H1 (cell line): Measurements from ENCODE around the gene ACOT9. TPM values are rescaled to one million over a fixed set of nuclear protein-coding genes. Genes with fewer than 3 reads are reported as not detected.

Experiments
- CTCF ChIA-PET: fragments of 300-600 bp; sonication (Branson Sonifier 250); formaldehyde crosslinking; loops from one replicate; lab custom pipeline; 2021; ENCODE audit not compliant: partially characterized antibody; lab: Charles Lee
- POLR2A ChIA-PET: fragments of 300-600 bp; sonication (Branson Sonifier 250); formaldehyde crosslinking; loops from one replicate; lab custom pipeline; 2021; ENCODE audit warnings: inconsistent platforms; ENCODE audit not compliant: partially characterized antibody; lab: Charles Lee
- DNase-seq, 2 experiments: peaks; one replicate each; pipeline versions ENCODE4 v3.0.0 to v3.0.0-alpha.2; 2010 to 2022; ENCODE audit warnings: low spot score in 2 of 2, low read depth in 1 of 2, mixed read lengths in 1 of 2
- FAIRE-seq: peaks from 2 replicates; lab custom pipeline; 2011; peaks lifted over from hg19 to GRCh38; lab: Jason Lieb, UNC
- H2AFZ ChIP-seq: 2 replicates; pipeline ENCODE4 v1.8.1; 2012; ENCODE audit warnings: low read length, inconsistent platforms
- H2AK5ac ChIP-seq: 2 replicates; pipeline ENCODE4 v1.6.1; 2013; ENCODE audit warnings: low read depth, low read length
- H2BK120ac ChIP-seq: replicated peaks from 2 replicates; pipeline ENCODE3; 2013; ENCODE audit warnings: low read depth, low read length, inconsistent platforms
- H2BK12ac ChIP-seq: 2 replicates; pipeline ENCODE4 v1.6.1; 2013; ENCODE audit warnings: low read depth, low read length
- H2BK15ac ChIP-seq: 2 replicates; pipeline ENCODE4 v1.6.1; 2013; ENCODE audit warnings: low read length
- H2BK20ac ChIP-seq: 2 replicates; pipeline ENCODE4 v1.6.1; 2013; ENCODE audit warnings: low read length
- H2BK5ac ChIP-seq: 2 replicates; pipeline ENCODE4 v1.6.1; 2013; ENCODE audit warnings: low read depth, low read length
- H3K14ac ChIP-seq: 2 replicates; pipeline ENCODE4 v1.6.1; 2013; ENCODE audit warnings: inconsistent platforms; ENCODE audit not compliant: insufficient read length
- H3K18ac ChIP-seq: 2 replicates; pipeline ENCODE4 v1.6.1; 2013; ENCODE audit warnings: low read length; ENCODE audit errors: extremely low read depth
- H3K23ac ChIP-seq: 2 replicates; pipeline ENCODE4 v1.6.1; 2013; ENCODE audit warnings: inconsistent platforms; ENCODE audit not compliant: insufficient read length
- H3K23me2 ChIP-seq: 2 replicates; pipeline ENCODE4 v1.6.1; 2013; ENCODE audit warnings: low read depth, low read length
- H3K27ac ChIP-seq: 2 replicates; pipeline ENCODE4 v1.6.1; 2011; ENCODE audit warnings: low read depth, low read length, inconsistent platforms
- H3K27me3 ChIP-seq, 4 experiments: replicated peaks in 1 of 4; 1 replicate in 1 of 4; 2 replicates in 3 of 4; pipeline versions ENCODE4 v1.6.1 to v1.8.1; 2011 to 2013; ENCODE audit warnings: low read length in 3 of 4, mild to moderate bottlenecking in 3 of 4, inconsistent platforms in 2 of 4, mixed read lengths in 2 of 4, moderate library complexity in 1 of 4; ENCODE audit not compliant: control insufficient read depth in 3 of 4, insufficient read depth in 3 of 4; ENCODE audit errors: extremely low read depth in 1 of 4
- H3K36me3 ChIP-seq, 4 experiments: 2 replicates each; pipeline versions ENCODE4 v1.6.1 to v1.8.1; 2011 to 2013; ENCODE audit warnings: mild to moderate bottlenecking in 4 of 4, low read length in 3 of 4, moderate library complexity in 2 of 4, control low read depth in 1 of 4, inconsistent platforms in 1 of 4; ENCODE audit not compliant: insufficient read depth in 4 of 4, control insufficient read depth in 2 of 4
- H3K4ac ChIP-seq: replicated peaks from 2 replicates; pipeline ENCODE3; 2013; ENCODE audit warnings: low read length, low read depth, mixed read lengths, inconsistent platforms; ENCODE audit not compliant: insufficient read length
- H3K4me1 ChIP-seq, 4 experiments: replicated peaks in 1 of 4; 1 replicate in 1 of 4; 2 replicates in 3 of 4; pipeline versions ENCODE4 v1.6.1 to v1.8.1; 2011 to 2013; ENCODE audit warnings: low read length in 3 of 4, inconsistent platforms in 2 of 4, mixed read lengths in 1 of 4; ENCODE audit not compliant: insufficient read depth in 4 of 4, control insufficient read depth in 3 of 4
- H3K4me2 ChIP-seq, 2 experiments: 2 replicates each; pipeline versions ENCODE4 v1.6.1 to v1.8.1; 2011 to 2013; ENCODE audit warnings: low read depth in 2 of 2, low read length in 2 of 2, control low read depth in 1 of 2, inconsistent platforms in 1 of 2, mild to moderate bottlenecking in 1 of 2; ENCODE audit not compliant: insufficient read depth in 1 of 2
- H3K4me3 ChIP-seq, 4 experiments: fragments of 200-600, 300-600 bp in 1 of 4; sonication (generic), shearing (Covaris generic), sonication (Bioruptor Twin) in 1 of 4; 2 replicates each; pipeline versions ENCODE4 v1.5.1 to v1.8.1; 2011 to 2016; ENCODE audit warnings: low read length in 4 of 4, low read depth in 3 of 4, control low read depth in 2 of 4, inconsistent platforms in 2 of 4, mild to moderate bottlenecking in 2 of 4, mixed read lengths in 1 of 4, moderate library complexity in 1 of 4; ENCODE audit not compliant: insufficient read depth in 2 of 4; ENCODE audit errors: extremely low read depth in 1 of 4
- H3K56ac ChIP-seq: replicated peaks from 2 replicates; pipeline ENCODE3; 2013; ENCODE audit warnings: low read depth, mild to moderate bottlenecking, mixed read lengths, low read length, inconsistent platforms; ENCODE audit not compliant: insufficient read length
- H3K79me1 ChIP-seq: 2 replicates; pipeline ENCODE4 v1.6.1; 2013; ENCODE audit warnings: low read depth, low read length, control low read depth
- H3K79me2 ChIP-seq, 2 experiments: 2 replicates each; pipeline versions ENCODE4 v1.6.1 to v1.8.1; 2012 to 2013; ENCODE audit warnings: low read length in 2 of 2, mild to moderate bottlenecking in 2 of 2, inconsistent platforms in 1 of 2; ENCODE audit not compliant: insufficient read depth in 2 of 2, control insufficient read depth in 1 of 2
- H3K9ac ChIP-seq, 4 experiments: replicated peaks in 1 of 4; 1 replicate in 1 of 4; 2 replicates in 3 of 4; pipeline versions ENCODE4 v1.6.1 to v1.8.1; 2011 to 2013; ENCODE audit warnings: low read depth in 3 of 4, low read length in 3 of 4, control low read depth in 2 of 4, mild to moderate bottlenecking in 2 of 4, moderate library complexity in 2 of 4, inconsistent platforms in 1 of 4; ENCODE audit errors: extremely low read depth in 1 of 4
- H3K9me3 ChIP-seq, 2 experiments: 2 replicates each; pipeline versions ENCODE4 v1.6.1 to v1.8.1; 2012 to 2013; ENCODE audit warnings: mild to moderate bottlenecking in 2 of 2, moderate library complexity in 2 of 2, control low read depth in 1 of 2, inconsistent platforms in 1 of 2, low read depth in 1 of 2, low read length in 1 of 2, mixed read lengths in 1 of 2; ENCODE audit not compliant: insufficient read depth in 2 of 2
- H4K20me1 ChIP-seq, 2 experiments: replicated peaks in 1 of 2; 2 replicates each; pipeline versions ENCODE3 to v1.8.1; 2011 to 2013; ENCODE audit warnings: inconsistent platforms in 2 of 2, low read length in 2 of 2, mild to moderate bottlenecking in 1 of 2; ENCODE audit not compliant: insufficient read depth in 2 of 2, control insufficient read depth in 1 of 2
- H4K5ac ChIP-seq: 2 replicates; pipeline ENCODE4 v1.6.1; 2013; ENCODE audit warnings: low read length, low read depth, mixed read lengths, inconsistent platforms; ENCODE audit not compliant: insufficient read length
- H4K8ac ChIP-seq: 2 replicates; pipeline ENCODE4 v1.8.0; 2013; ENCODE audit warnings: mild to moderate bottlenecking, moderate library complexity, low read length, inconsistent platforms; ENCODE audit not compliant: insufficient read depth; ENCODE audit errors: extremely low read depth
- H4K91ac ChIP-seq: replicated peaks from 2 replicates; pipeline ENCODE3; 2013; ENCODE audit warnings: low read length, mixed read lengths, inconsistent platforms; ENCODE audit not compliant: insufficient read length
- BCL11A ChIP-seq, 2 experiments: IDR thresholded peaks; one replicate each; pipeline ENCODE4 v1.6.1; 2011; ENCODE audit warnings: low read depth in 2 of 2, low read length in 2 of 2, mild to moderate bottlenecking in 2 of 2
- KDM4A ChIP-seq: IDR thresholded peaks from one replicate; pipeline ENCODE4 v1.7.1; 2012; ENCODE audit warnings: low read depth, mild to moderate bottlenecking, moderate library complexity, low read length, inconsistent platforms; ENCODE audit not compliant: severe bottlenecking
- RAD21 ChIP-seq, 2 experiments: IDR thresholded peaks in 1 of 2; conservative IDR thresholded peaks in 1 of 2; 2 replicates each; pipeline ENCODE4 v1.6.1; 2011; ENCODE audit warnings: low read depth in 2 of 2, low read length in 2 of 2, improper control_type of control experiment in 1 of 2, inconsistent platforms in 1 of 2, mild to moderate bottlenecking in 1 of 2, moderate library complexity in 1 of 2
- WGBS, 2 experiments: shearing (Covaris generic) in 1 of 2; methylation state at CpG; one replicate each; pipeline versions ENCODE4 v1.1.6 to v1.1.7; 2013 to 2015; ENCODE audit warnings: low lambda C conversion rate in 2 of 2, mixed read lengths in 2 of 2, inconsistent platforms in 1 of 2, low coverage in 1 of 2, missing lambda C conversion rate in 1 of 2; ENCODE audit not compliant: insufficient replicate concordance in 2 of 2, insufficient coverage in 1 of 2, insufficient read length in 1 of 2; ENCODE audit errors: extremely low coverage in 1 of 2, missing lambda C conversion rate in 1 of 2; 5-methylcytosine and 5-hydroxymethylcytosine counted together
- polyA plus RNA-seq, 7 experiments: library from polyadenylated mRNA; depleted of rRNA in 3 of 7; stranded (reverse) in 5 of 7; unstranded in 2 of 7; fragments of >200 nt in 5 of 7; fragments of 200-250 nt in 2 of 7; gene quantifications; 1 replicate in 5 of 7; 2 replicates in 1 of 7; 4 replicates in 1 of 7; pipeline versions ENCODE4 v1.2.1 to v1.2.3, GENCODE V29; 2011 to 2013; ENCODE audit warnings: missing spikeins in 2 of 7, mixed read lengths in 2 of 7
- total RNA-seq: library from RNA; stranded (reverse); fragmentation: NEBNext Ultra II Directional; extraction: Animal tissue kit (Norgen Biotek cat#: 25700); gene quantifications from 2 replicates; pipeline ENCODE4 v1.2.1, GENCODE V29; 2021
- TF ChIP-seq, protein P1 (sequence below), 3 experiments: IDR thresholded peaks; 1 replicate in 2 of 3; 2 replicates in 1 of 3; pipeline versions ENCODE4 v1.5.1 to v1.6.1; 2011; ENCODE audit warnings: low read length in 3 of 3, mild to moderate bottlenecking in 3 of 3, inconsistent platforms in 2 of 3, low read depth in 1 of 3, moderate library complexity in 1 of 3; ENCODE audit not compliant: insufficient read depth in 1 of 3; ENCODE audit errors: control extremely low read depth in 1 of 3

ACOT9 gene
- total and polyA plus RNA-seq, 2 of the 8 experiments (the other 6 are each of a cell fraction or from before 2014, with no cell fraction given) = 20.7 to 39.5 TPM

GRCh38 chrX:23756165-23756564, 13.1 kb upstream of the ACOT9 start:
- H4K20me1 ChIP-seq = no peaks in the 10 kb centered on the region
- no peak overlapping the region for H2AFZ ChIP-seq
- H3K4ac ChIP-seq = no peak overlapping the region
- H3K9ac ChIP-seq = no peak overlapping the region
- no peak overlapping the region for H3K4me3 ChIP-seq
- H3K4me1 ChIP-seq = no peaks in the 10 kb centered on the region
- no peaks in the 10 kb centered on the region for H3K9me3 ChIP-seq
- TF ChIP-seq, protein P1, sequence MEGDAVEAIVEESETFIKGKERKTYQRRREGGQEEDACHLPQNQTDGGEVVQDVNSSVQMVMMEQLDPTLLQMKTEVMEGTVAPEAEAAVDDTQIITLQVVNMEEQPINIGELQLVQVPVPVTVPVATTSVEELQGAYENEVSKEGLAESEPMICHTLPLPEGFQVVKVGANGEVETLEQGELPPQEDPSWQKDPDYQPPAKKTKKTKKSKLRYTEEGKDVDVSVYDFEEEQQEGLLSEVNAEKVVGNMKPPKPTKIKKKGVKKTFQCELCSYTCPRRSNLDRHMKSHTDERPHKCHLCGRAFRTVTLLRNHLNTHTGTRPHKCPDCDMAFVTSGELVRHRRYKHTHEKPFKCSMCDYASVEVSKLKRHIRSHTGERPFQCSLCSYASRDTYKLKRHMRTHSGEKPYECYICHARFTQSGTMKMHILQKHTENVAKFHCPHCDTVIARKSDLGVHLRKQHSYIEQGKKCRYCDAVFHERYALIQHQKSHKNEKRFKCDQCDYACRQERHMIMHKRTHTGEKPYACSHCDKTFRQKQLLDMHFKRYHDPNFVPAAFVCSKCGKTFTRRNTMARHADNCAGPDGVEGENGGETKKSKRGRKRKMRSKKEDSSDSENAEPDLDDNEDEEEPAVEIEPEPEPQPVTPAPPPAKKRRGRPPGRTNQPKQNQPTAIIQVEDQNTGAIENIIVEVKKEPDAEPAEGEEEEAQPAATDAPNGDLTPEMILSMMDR (IDR thresholded peaks at IDR 0.05; ENCODE audit: control extremely low read depth in 1 of 3, insufficient read depth in 1 of 3, low read depth in 1 of 3, low read length in 3 of 3) = peak; percentile 18 to 56 (median 54)
- TF ChIP-seq KDM4A (no peak), BCL11A (IDR thresholded peaks at IDR 0.05; ENCODE audit: low read depth in 2 of 2, low read length in 2 of 2) (no peak), RAD21 (IDR thresholded peaks at IDR 0.05 in 1 of 2, conservative IDR thresholded peaks at IDR 0.05 in 1 of 2; ENCODE audit: low read depth in 2 of 2, low read length in 2 of 2) (peak; percentile 24 to 56; a peak in 3 of 4 replicates)
- no peak overlapping the region for H3K18ac ChIP-seq
- H3K23ac ChIP-seq = no peak overlapping the region
- H2BK20ac ChIP-seq = no peak overlapping the region
- FAIRE-seq = peak; percentile 7
- no peak overlapping the region for H4K8ac ChIP-seq
- H3K27ac ChIP-seq = no peak overlapping the region
- H4K91ac ChIP-seq = no peak overlapping the region
- no peak overlapping the region for H3K4me2 ChIP-seq
- H2BK120ac ChIP-seq = no peak overlapping the region
- no peaks in the 10 kb centered on the region for H3K79me2 ChIP-seq
- no peak overlapping the region for H2BK15ac ChIP-seq
- no peaks in the 10 kb centered on the region for H3K36me3 ChIP-seq
- WGBS, 2 experiments = 12% methylated on average over 4 of the region's 4 CpGs; no CpG with 5 or more reads in 1 of the 2 experiments
- no peak overlapping the region for H2BK12ac ChIP-seq
- no peak overlapping the region for H2BK5ac ChIP-seq
- no peak overlapping the region for H3K14ac ChIP-seq
- POLR2A ChIA-PET = no interaction called here
- H3K23me2 ChIP-seq = no peaks in the 10 kb centered on the region
- H4K5ac ChIP-seq = no peak overlapping the region
- no peak overlapping the region for H2AK5ac ChIP-seq
- no peaks in the 10 kb centered on the region for H3K79me1 ChIP-seq
- no peaks in the 10 kb centered on the region for H3K27me3 ChIP-seq
- DNase-seq = peak in 1 of 2 experiments; percentile 61
- no peak overlapping the region for H3K56ac ChIP-seq
- CTCF ChIA-PET = interaction anchor here (0.6 to 2.6 kb wide), 5 partner anchors 10 to 151 kb away, joined by 3 to 27 read pairs (median 4); no protein-coding TSS in a partner anchor
